ENCODE data around the gene ANKRD29.

Gene ANKRD29

GRCh38 chr18:23556145-23556780 lies 106.4 kb downstream of the ANKRD29 start:
- no peak overlapping the region for H2AFZ ChIP-seq
- H3K27ac ChIP-seq, result no peak overlapping the region
- H3K36me3 ChIP-seq (ENCODE audit: control insufficient read depth, insufficient read depth, low read length), result no peaks in the 10 kb centered on the region
- H3K9ac ChIP-seq, result no peak overlapping the region
- H3K27me3 ChIP-seq (ENCODE audit: control insufficient read depth, insufficient read depth, low read length), result no peaks in the 10 kb centered on the region
- H3K4me3 ChIP-seq (ENCODE audit: low read depth, low read length), result no peak overlapping the region
- H3K4me1 ChIP-seq, result no peaks in the 10 kb centered on the region
- H3K4me2 ChIP-seq (ENCODE audit: low read length), result no peak overlapping the region
- peaks cover 29% of the 10 kb centered on the region for H3K79me2 ChIP-seq
- H3K9me3 ChIP-seq (ENCODE audit: control insufficient read depth, low read length), result no peaks in the 10 kb centered on the region
- TF ChIP-seq CTCF (IDR thresholded peaks at IDR 0.05), result no peak

GRCh38 chr18:23553887-23554286 lies 108.8 kb downstream of the ANKRD29 start:
- Histone ChIP-seq H3K4me2 (ENCODE audit: low read length) (no peak overlapping the region), H3K9me3 (ENCODE audit: control insufficient read depth, low read length) (no peaks in the 10 kb centered on the region), H3K36me3 (ENCODE audit: control insufficient read depth, insufficient read depth, low read length) (no peaks in the 10 kb centered on the region), H3K4me3 (ENCODE audit: low read depth, low read length) (no peak overlapping the region), H3K79me2 (peaks cover 20% of the 10 kb centered on the region), H2AFZ (no peak overlapping the region), H3K4me1 (no peaks in the 10 kb centered on the region), H3K27ac (peak overlapping the region; percentile 15), H3K27me3 (ENCODE audit: control insufficient read depth, insufficient read depth, low read length) (no peaks in the 10 kb centered on the region), H3K9ac (no peak overlapping the region)
- TF ChIP-seq CTCF (IDR thresholded peaks at IDR 0.05), result no peak

- Histone ChIP-seq H3K79me2 (peaks cover 13% of the 10 kb centered on the region), H3K27me3 (ENCODE audit: control insufficient read depth, insufficient read depth, low read length) (no peaks in the 10 kb centered on the region), H3K4me3 (ENCODE audit: low read depth, low read length) (no peak overlapping the region), H3K27ac (no peak overlapping the region), H3K9ac (no peak overlapping the region), H3K36me3 (ENCODE audit: control insufficient read depth, insufficient read depth, low read length) (no peaks in the 10 kb centered on the region), H3K4me1 (no peaks in the 10 kb centered on the region), H2AFZ (no peak overlapping the region), H3K4me2 (ENCODE audit: low read length) (no peak overlapping the region), H3K9me3 (ENCODE audit: control insufficient read depth, low read length) (no peaks in the 10 kb centered on the region)
- TF ChIP-seq CTCF (IDR thresholded peaks at IDR 0.05), result no peak
These were observed 110.2 kb downstream of the ANKRD29 start for GRCh38 chr18:23552505-23552904.

GRCh38 chr18:23551978-23552377 lies 110.7 kb downstream of the ANKRD29 start:
- no peaks in the 10 kb centered on the region for H3K4me1 ChIP-seq
- no peak for TF ChIP-seq CTCF (IDR thresholded peaks at IDR 0.05)

GRCh38 chr18:23550898-23551297 lies 111.8 kb downstream of the ANKRD29 start:
- Histone ChIP-seq H3K4me2 (ENCODE audit: low read length) (peak overlapping the region; percentile 2), H3K4me3 (ENCODE audit: low read depth, low read length) (no peak overlapping the region), H3K79me2 (no peaks in the 10 kb centered on the region), H3K4me1 (peaks cover 5% of the 10 kb centered on the region), H3K27ac (no peak overlapping the region), H3K27me3 (ENCODE audit: control insufficient read depth, insufficient read depth, low read length) (no peaks in the 10 kb centered on the region), H3K9me3 (ENCODE audit: control insufficient read depth, low read length) (no peaks in the 10 kb centered on the region), H3K9ac (no peak overlapping the region), H3K36me3 (ENCODE audit: control insufficient read depth, insufficient read depth, low read length) (no peaks in the 10 kb centered on the region), H2AFZ (no peak overlapping the region)
- no peak for TF ChIP-seq CTCF (IDR thresholded peaks at IDR 0.05)

More at GRCh38 chr18:23551978-23552377, 110.7 kb downstream of the ANKRD29 start:
- Histone ChIP-seq H3K9ac (no peak overlapping the region), H3K27me3 (ENCODE audit: control insufficient read depth, insufficient read depth, low read length) (no peaks in the 10 kb centered on the region), H2AFZ (no peak overlapping the region), H3K36me3 (ENCODE audit: control insufficient read depth, insufficient read depth, low read length) (no peaks in the 10 kb centered on the region), H3K79me2 (peaks cover 11% of the 10 kb centered on the region), H3K4me3 (ENCODE audit: low read depth, low read length) (no peak overlapping the region), H3K27ac (no peak overlapping the region), H3K9me3 (ENCODE audit: control insufficient read depth, low read length) (no peaks in the 10 kb centered on the region), H3K4me2 (ENCODE audit: low read length) (no peak overlapping the region)

Data from parathyroid adenoma (tissue), 2 donors.